ENCODE data around the gene ACOXL.

GRCh38 chr2:110766291-110766690 lies 33.9 kb downstream of the ACOXL start:
- TF ChIP-seq CTCF (IDR thresholded peaks at IDR 0.05) = no peak
- TF ChIP-seq POLR2A (IDR thresholded peaks at IDR 0.05) = no peak

Data from testis (tissue), 2 donors.